Gastrocnemius medialis (tissue), 4 donors: Measurements from ENCODE around the gene ZNF620. TPM values are rescaled to one million over a fixed set of nuclear protein-coding genes. Genes with fewer than 3 reads are reported as not detected.

ENCODE experiments used
- ATAC-seq, 2 donors: fragments of 150-250 bp; one replicate each; pipeline ENCODE4 v1.9.1; 2016
- DNase-seq, 2 donors: peaks; one replicate each; pipeline ENCODE4 v3.0.0-alpha.2; 2019
- H3K27ac ChIP-seq, 4 donors: fragments of 200-600 bp; sonication (generic); 1 replicate in 1 of 4; 2 replicates in 3 of 4; pipeline ENCODE4 v1.5.1; 2016 to 2018; ENCODE audit warnings: mild to moderate bottlenecking in 2 of 4, moderate library complexity in 1 of 4
- H3K27me3 ChIP-seq, 3 donors: fragments of 200-600 bp; sonication (generic) in 2 of 3; 1 replicate in 1 of 3; 2 replicates in 2 of 3; pipeline versions ENCODE4 v1.5.1 to v1.6.0; 2016 to 2019; ENCODE audit warnings: mild to moderate bottlenecking in 1 of 3, moderate library complexity in 1 of 3
- H3K36me3 ChIP-seq, 2 donors: fragments of 200-600 bp; sonication (generic) in 1 of 2; one replicate each; pipeline ENCODE4 v1.5.1; 2017 to 2018
- H3K4me1 ChIP-seq, 2 donors: fragments of 200-600 bp; sonication (generic) in 1 of 2; one replicate each; pipeline ENCODE4 v1.5.1; 2016 to 2017; ENCODE audit warnings: mild to moderate bottlenecking in 2 of 2
- H3K4me3 ChIP-seq, 4 donors: fragments of 200-600 bp; sonication (generic) in 3 of 4; 1 replicate in 1 of 4; 2 replicates in 3 of 4; pipeline ENCODE4 v1.5.1; 2016 to 2019; ENCODE audit warnings: mild to moderate bottlenecking in 2 of 4
- H3K9me3 ChIP-seq, 3 donors: fragments of 200-600 bp; sonication (generic) in 2 of 3; 1 replicate in 1 of 3; 2 replicates in 2 of 3; pipeline ENCODE4 v1.5.1; 2016 to 2019
- POLR2A ChIP-seq, 2 donors: fragments of 450-650 bp; IDR thresholded peaks; one replicate each; pipeline ENCODE4 v1.6.1; 2017; ENCODE audit warnings: antibody characterized with exemption in 2 of 2, mild to moderate bottlenecking in 2 of 2, moderate library complexity in 2 of 2
- in situ Hi-C, 4 donors: fragments of 200-750 bp; cut with MboI; loops; one replicate each; pipeline versions ENCODE4 v1.15.0 to v1.8.0; 2017; ENCODE audit warnings: low sequenced_read_pairs in 4 of 4
- intact Hi-C: fragments of 100-400 bp; cut with DNase I; formaldehyde crosslinking; loops from one replicate; pipeline ENCODE4 v1.15.1; 2023; ENCODE audit warnings: low total_unique reads
- total RNA-seq, 4 donors: library from RNA; depleted of rRNA; stranded (reverse); fragments of >200 nt; gene quantifications; one replicate each; pipeline versions ENCODE4 v1.1.0 to v1.2.3, GENCODE V29; 2016
- TF ChIP-seq, protein P1 (sequence below), 5 experiments: fragments of 450-650 bp in 3 of 5; fragments of 200-600 bp in 2 of 5; sonication (generic) in 2 of 5; IDR thresholded peaks in 4 of 5; conservative IDR thresholded peaks in 1 of 5; 1 replicate in 4 of 5; 2 replicates in 1 of 5; pipeline ENCODE4 v1.5.1; 2016 to 2019; ENCODE audit warnings: antibody characterized with exemption in 5 of 5, mild to moderate bottlenecking in 3 of 5, moderate library complexity in 3 of 5

The ZNF620 gene
- total RNA-seq, 4 donors from 2014 or later = 0.33 to 4.2 (median 1.9) TPM

DNA sequence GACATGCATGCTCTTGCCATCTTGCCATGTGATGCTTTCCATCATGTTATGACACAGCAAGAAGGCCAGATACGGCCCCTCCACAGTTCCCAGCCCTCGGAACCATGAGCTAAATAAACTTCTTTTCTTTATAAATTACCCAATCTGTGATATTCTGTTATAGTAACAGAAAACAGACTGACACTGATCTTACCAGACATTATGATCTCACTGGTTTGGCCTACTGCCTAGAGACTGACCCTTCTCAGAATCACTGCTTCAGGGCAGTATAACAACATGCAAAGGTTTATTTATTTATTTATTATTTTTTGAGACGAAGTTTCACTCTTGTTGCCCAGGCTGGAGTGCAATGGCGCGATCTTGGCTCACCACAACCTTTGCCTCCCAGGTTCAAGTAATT lies 14.9 kb upstream of the ZNF620 start:
- TF ChIP-seq, protein P1, sequence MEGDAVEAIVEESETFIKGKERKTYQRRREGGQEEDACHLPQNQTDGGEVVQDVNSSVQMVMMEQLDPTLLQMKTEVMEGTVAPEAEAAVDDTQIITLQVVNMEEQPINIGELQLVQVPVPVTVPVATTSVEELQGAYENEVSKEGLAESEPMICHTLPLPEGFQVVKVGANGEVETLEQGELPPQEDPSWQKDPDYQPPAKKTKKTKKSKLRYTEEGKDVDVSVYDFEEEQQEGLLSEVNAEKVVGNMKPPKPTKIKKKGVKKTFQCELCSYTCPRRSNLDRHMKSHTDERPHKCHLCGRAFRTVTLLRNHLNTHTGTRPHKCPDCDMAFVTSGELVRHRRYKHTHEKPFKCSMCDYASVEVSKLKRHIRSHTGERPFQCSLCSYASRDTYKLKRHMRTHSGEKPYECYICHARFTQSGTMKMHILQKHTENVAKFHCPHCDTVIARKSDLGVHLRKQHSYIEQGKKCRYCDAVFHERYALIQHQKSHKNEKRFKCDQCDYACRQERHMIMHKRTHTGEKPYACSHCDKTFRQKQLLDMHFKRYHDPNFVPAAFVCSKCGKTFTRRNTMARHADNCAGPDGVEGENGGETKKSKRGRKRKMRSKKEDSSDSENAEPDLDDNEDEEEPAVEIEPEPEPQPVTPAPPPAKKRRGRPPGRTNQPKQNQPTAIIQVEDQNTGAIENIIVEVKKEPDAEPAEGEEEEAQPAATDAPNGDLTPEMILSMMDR (IDR thresholded peaks at IDR 0.05 in 4 of 5, conservative IDR thresholded peaks at IDR 0.05 in 1 of 5) = no peak
- no peaks in the 10 kb centered on the region for H3K4me1 ChIP-seq
- H3K27me3 ChIP-seq = no peaks in the 10 kb centered on the region
- DNase-seq = no peak
- ATAC-seq = no peak
- H3K36me3 ChIP-seq = peaks cover 5 to 30% of the 10 kb centered on the region in 2 donors
- in situ Hi-C loops = no loop called here
- H3K9me3 ChIP-seq = peaks cover 0 to 5% (median 0%) of the 10 kb centered on the region in 3 donors
- intact Hi-C loops = no loop called here
- H3K27ac ChIP-seq = no peak overlapping the region
- no peak overlapping the region for H3K4me3 ChIP-seq

DNA sequence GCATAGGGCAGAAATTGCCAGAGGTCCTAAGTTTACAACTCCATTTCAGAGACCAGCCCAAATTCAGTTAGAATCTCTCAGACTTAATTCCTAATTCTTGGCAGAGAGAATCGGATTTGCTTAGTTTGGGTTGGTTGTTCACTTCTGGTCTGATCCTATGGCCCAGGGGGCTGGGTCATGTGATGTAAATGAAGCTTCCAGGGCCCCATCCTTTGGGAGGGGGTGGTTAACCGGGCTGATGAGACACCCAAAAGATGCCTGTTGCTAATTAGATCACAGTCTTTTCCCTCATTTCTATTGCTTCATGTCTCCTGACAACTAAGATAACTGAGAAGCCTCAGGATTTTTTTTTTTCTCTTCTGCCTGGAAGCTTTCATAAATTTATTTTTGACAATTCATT lies 11.1 kb upstream of the ZNF620 start:
- Histone ChIP-seq H3K27me3 (no peaks in the 10 kb centered on the region), H3K36me3 (no peaks in the 10 kb centered on the region), H3K4me1 (no peaks in the 10 kb centered on the region), H3K27ac (no peak overlapping the region), H3K4me3 (no peak overlapping the region), H3K9me3 (no peaks in the 10 kb centered on the region)
- intact Hi-C loops (no loop called here), in situ Hi-C loops (no loop called here)
- no peak for TF ChIP-seq POLR2A (IDR thresholded peaks at IDR 0.05)
- TF ChIP-seq, protein P1 (IDR thresholded peaks at IDR 0.05 in 4 of 5, conservative IDR thresholded peaks at IDR 0.05 in 1 of 5) = no peak
- DNase-seq (no peak), ATAC-seq (no peak)

DNA sequence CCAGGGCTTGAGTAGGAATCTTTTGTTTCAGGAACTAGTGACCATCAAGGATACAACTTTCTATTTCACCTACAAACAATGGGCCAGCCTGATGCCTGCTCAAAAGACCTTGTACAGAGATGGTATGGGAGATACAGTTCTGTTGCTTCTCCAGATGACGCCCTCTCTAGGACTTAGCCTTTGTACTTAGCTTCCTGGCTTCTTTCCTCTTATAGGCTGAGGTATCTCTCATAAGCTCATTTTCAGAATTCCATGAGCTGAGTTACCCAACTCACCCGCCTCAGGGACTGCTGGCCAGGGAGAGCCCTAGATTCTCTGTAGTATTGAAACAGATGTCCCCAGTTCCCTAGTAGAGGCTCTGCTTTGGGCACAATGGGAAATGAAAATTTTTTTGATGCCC lies 8.6 kb upstream of the ZNF620 start:
- Histone ChIP-seq H3K4me1 (no peaks in the 10 kb centered on the region), H3K27me3 (no peaks in the 10 kb centered on the region), H3K36me3 (no peaks in the 10 kb centered on the region), H3K9me3 (no peaks in the 10 kb centered on the region), H3K27ac (no peak overlapping the region), H3K4me3 (no peak overlapping the region)
- TF ChIP-seq, protein P1 (IDR thresholded peaks at IDR 0.05 in 4 of 5, conservative IDR thresholded peaks at IDR 0.05 in 1 of 5) = no peak
- TF ChIP-seq POLR2A (IDR thresholded peaks at IDR 0.05) = no peak
- in situ Hi-C loops (no loop called here), intact Hi-C loops (no loop called here)
- DNase-seq (no peak), ATAC-seq (peak in 1 of 2 donors; percentile 24)

DNA sequence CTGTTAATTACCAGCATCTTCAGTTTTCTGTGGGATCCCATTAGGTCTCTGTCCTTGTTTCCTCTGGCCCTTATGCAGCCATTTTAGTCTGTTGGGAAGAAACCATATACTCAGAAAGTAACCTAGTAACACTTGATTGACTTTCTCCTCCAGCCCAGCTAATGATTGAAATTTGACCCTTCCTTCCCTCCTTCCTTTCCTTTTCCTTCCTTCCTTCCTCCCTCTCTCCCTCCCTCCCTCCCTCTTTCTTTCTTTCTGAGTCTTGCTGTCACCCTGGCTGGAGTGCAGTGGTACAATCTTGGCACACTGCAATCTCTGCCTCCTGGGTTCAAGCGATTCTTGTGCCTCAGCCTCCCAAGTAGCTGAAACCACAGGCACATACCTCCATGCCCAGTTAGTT lies 5.9 kb upstream of the ZNF620 start:
- in situ Hi-C loops (no loop called here), intact Hi-C loops (no loop called here)
- ATAC-seq (no peak), DNase-seq (no peak)
- no peak overlapping the region for H3K27ac ChIP-seq
- H3K4me3 ChIP-seq = no peak overlapping the region
- no peaks in the 10 kb centered on the region for H3K9me3 ChIP-seq
- no peak for TF ChIP-seq POLR2A (IDR thresholded peaks at IDR 0.05)
- TF ChIP-seq, protein P1 (IDR thresholded peaks at IDR 0.05 in 4 of 5, conservative IDR thresholded peaks at IDR 0.05 in 1 of 5) = no peak
- no peaks in the 10 kb centered on the region for H3K27me3 ChIP-seq
- H3K4me1 ChIP-seq = peaks cover 0 to under 1% of the 10 kb centered on the region in 2 donors
- no peaks in the 10 kb centered on the region for H3K36me3 ChIP-seq

DNA sequence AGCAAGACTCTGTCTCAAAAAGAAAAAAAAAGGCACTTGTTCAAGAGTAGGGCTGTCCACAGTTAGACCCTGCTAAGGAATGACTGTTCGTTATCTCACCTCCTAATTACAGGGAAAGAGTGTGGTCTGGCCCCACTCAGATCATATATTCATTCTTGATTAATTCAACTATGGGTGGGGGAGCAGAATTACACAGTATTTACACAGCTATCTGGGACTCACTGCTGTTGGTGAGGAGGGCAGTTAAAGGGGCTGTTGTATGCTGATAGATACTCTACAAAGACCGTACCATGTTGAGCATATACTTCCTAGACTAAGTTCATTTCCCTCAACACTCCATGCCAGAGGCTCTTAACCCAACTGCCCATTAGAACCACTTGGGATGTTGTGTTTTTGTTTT lies 3.8 kb upstream of the ZNF620 start:
- Histone ChIP-seq H3K36me3 (no peaks in the 10 kb centered on the region), H3K4me1 (peaks cover 10 to 13% of the 10 kb centered on the region in 2 donors), H3K9me3 (no peaks in the 10 kb centered on the region), H3K27ac (no peak overlapping the region), H3K4me3 (no peak overlapping the region), H3K27me3 (no peaks in the 10 kb centered on the region)
- ATAC-seq (no peak), DNase-seq (no peak)
- no peak for TF ChIP-seq POLR2A (IDR thresholded peaks at IDR 0.05)
- TF ChIP-seq, protein P1 (IDR thresholded peaks at IDR 0.05 in 4 of 5, conservative IDR thresholded peaks at IDR 0.05 in 1 of 5) = no peak
- in situ Hi-C loops (no loop called here), intact Hi-C loops (no loop called here)
